ENCODE measurements around the gene SQSTM1. TPM values are rescaled to one million over a fixed set of nuclear protein-coding genes. Genes with fewer than 3 reads are reported as not detected.

The SQSTM1 gene
- total and polyA plus RNA-seq, 2 donors (not counting 1 experiment from before 2014, with no cell fraction given) = 72.2 to 400 TPM

DNA sequence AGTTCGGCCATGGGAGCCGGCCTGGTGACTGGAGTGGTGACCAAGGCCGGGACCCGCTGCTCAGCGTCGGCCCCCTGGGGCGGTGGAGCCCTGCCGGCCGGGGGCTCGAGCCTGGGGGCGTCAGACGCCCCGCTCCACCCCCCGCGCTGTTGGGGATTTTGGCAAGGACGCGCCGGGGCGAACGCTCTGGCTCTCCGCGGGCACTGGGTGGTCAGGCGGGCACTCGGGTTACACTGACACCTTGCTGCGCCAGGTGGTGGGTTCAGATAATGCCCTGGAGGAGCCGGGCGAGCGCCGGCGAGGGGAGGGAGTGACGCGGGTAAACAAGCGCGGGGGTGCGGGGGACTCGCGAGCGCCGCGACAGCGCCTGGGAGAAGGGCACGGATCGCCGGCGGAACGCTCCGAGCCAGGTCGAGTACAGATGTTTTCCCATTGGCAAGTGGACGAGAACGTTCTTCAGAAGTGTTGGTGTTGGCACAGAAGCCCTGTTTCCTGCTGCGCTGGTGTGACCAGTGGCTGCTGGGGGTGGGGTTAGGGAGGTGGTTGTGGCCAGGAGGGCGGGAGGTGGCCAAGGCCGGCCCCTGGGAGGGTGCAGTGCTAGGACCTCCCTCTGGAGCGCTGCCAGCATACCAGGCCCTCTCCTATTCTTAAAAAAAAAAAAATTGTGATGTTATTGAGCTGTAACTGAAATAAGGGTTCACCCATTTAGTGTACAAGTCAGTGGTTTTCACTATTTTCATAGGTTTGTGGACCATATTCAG is 773 bp downstream of the SQSTM1 start:
- intact Hi-C loops (cut with micrococcal nuclease) = loop anchor here (1.0 kb wide), 3 partner anchors 10 to 123 kb away; partner anchors contain the start of genes CANX and MRNIP
- H2AFZ ChIP-seq (ENCODE audit: insufficient read depth, low read depth, low read length, poor library complexity, severe bottlenecking) = no peak overlapping the region

More for the DNA sequence above, 773 bp downstream of the SQSTM1 start:
- no peaks in the 10 kb centered on the region for H3K9me3 ChIP-seq (ENCODE audit: control extremely low read depth in 1 of 3, control insufficient read depth in 2 of 3, insufficient read depth in 1 of 3, low read length in 2 of 3)
- ChIA-PET POLR2A (interaction anchor here (0.7 to 3.4 kb wide), 13 partner anchors 7 to 150 kb away, joined by 3 to 44 read pairs (median 3); partner anchors contain the start of genes LTC4S, MAML1 and MGAT4B), CTCF (interaction anchor here (1.0 to 2.5 kb wide), 6 partner anchors 15 to 154 kb away, joined by 3 to 24 read pairs (median 5); partner anchors contain the start of gene MRNIP)
- WGBS (ENCODE audit: insufficient coverage) = under 1% methylated on average over 51 of the region's 54 CpGs
- H3K4me3 ChIP-seq (ENCODE audit: control extremely low read depth in 1 of 5, extremely low read depth in 1 of 5, insufficient read depth in 1 of 5, low read depth in 2 of 5, low read length in 4 of 5) = peak overlapping the region; percentile 22 to 94 (median 81)
- Mint-ChIP-seq H3K4me3 (peak overlapping the region; percentile 98), H3K27ac (peak overlapping the region; percentile 98), H3K9me3 (ENCODE audit: insufficient read depth) (no peaks in the 10 kb centered on the region), H3K27me3 (no peaks in the 10 kb centered on the region), H3K4me1 (peaks cover 55% of the 10 kb centered on the region)
- peak overlapping the region; percentile 98 for H3K9ac ChIP-seq (ENCODE audit: low read length)
- DNase-seq (peak; percentile 89), ATAC-seq (ENCODE audit: low read depth) (peak; percentile 48)
- peaks cover 2 to 34% of the 10 kb centered on the region in 2 experiments for H3K36me3 ChIP-seq (replicated peaks in 1 of 2; ENCODE audit: control extremely low read depth in 1 of 2, control insufficient read depth in 1 of 2, extremely low read depth in 1 of 2, insufficient read depth in 2 of 2, low read length in 1 of 2)
- peaks cover 58% of the 10 kb centered on the region for H4K20me1 ChIP-seq (ENCODE audit: control insufficient read depth, insufficient read depth, low read length, poor library complexity, severe bottlenecking)
- H3K4me2 ChIP-seq (replicated peaks; ENCODE audit: low read depth, low read length, poor library complexity, severe bottlenecking) = peak overlapping the region; percentile 98
- peaks cover 39 to 50% of the 10 kb centered on the region in 2 donors for H3K4me1 ChIP-seq (ENCODE audit: control insufficient read depth in 2 of 2, insufficient read depth in 2 of 2, low read length in 2 of 2)
- H3K79me2 ChIP-seq (ENCODE audit: control insufficient read depth, insufficient read depth, low read length) = peaks cover 66% of the 10 kb centered on the region
- peaks cover 0 to 4% (median 0%) of the 10 kb centered on the region in 4 experiments for H3K27me3 ChIP-seq (replicated peaks in 1 of 4; ENCODE audit: control extremely low read depth in 1 of 4, control insufficient read depth in 3 of 4, insufficient read depth in 4 of 4, low read length in 3 of 4)
- no peak for TF ChIP-seq EZH2 (IDR thresholded peaks at IDR 0.05; ENCODE audit: borderline replicate concordance, insufficient read depth, low read depth, low read length, poor library complexity, severe bottlenecking)
- TF ChIP-seq, protein P1, sequence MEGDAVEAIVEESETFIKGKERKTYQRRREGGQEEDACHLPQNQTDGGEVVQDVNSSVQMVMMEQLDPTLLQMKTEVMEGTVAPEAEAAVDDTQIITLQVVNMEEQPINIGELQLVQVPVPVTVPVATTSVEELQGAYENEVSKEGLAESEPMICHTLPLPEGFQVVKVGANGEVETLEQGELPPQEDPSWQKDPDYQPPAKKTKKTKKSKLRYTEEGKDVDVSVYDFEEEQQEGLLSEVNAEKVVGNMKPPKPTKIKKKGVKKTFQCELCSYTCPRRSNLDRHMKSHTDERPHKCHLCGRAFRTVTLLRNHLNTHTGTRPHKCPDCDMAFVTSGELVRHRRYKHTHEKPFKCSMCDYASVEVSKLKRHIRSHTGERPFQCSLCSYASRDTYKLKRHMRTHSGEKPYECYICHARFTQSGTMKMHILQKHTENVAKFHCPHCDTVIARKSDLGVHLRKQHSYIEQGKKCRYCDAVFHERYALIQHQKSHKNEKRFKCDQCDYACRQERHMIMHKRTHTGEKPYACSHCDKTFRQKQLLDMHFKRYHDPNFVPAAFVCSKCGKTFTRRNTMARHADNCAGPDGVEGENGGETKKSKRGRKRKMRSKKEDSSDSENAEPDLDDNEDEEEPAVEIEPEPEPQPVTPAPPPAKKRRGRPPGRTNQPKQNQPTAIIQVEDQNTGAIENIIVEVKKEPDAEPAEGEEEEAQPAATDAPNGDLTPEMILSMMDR (IDR thresholded peaks at IDR 0.05) = peak; percentile 41
- H3K27ac ChIP-seq (ENCODE audit: low read length in 2 of 2) = peak overlapping the region; percentile 91 to 98

Measured in B cell (primary cell).